ENCODE measurements around the gene MPND.

DNA sequence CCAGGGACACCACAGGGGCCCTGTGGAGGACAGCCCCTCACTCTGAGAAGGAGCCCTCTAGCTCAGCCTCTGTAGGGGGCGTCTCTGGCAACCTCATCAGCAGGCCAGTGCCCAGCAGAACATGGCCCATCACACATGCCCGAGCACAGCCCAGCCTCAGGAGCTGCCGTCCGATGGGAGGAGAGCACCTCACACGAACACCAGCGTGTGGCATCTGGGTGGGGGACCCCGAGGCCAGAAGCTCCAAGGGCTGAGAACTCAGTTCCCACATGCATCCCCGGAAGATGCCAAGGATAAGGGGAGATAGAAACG is 45.7 kb downstream of the MPND start:
- TF ChIP-seq, protein P1, sequence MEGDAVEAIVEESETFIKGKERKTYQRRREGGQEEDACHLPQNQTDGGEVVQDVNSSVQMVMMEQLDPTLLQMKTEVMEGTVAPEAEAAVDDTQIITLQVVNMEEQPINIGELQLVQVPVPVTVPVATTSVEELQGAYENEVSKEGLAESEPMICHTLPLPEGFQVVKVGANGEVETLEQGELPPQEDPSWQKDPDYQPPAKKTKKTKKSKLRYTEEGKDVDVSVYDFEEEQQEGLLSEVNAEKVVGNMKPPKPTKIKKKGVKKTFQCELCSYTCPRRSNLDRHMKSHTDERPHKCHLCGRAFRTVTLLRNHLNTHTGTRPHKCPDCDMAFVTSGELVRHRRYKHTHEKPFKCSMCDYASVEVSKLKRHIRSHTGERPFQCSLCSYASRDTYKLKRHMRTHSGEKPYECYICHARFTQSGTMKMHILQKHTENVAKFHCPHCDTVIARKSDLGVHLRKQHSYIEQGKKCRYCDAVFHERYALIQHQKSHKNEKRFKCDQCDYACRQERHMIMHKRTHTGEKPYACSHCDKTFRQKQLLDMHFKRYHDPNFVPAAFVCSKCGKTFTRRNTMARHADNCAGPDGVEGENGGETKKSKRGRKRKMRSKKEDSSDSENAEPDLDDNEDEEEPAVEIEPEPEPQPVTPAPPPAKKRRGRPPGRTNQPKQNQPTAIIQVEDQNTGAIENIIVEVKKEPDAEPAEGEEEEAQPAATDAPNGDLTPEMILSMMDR (IDR thresholded peaks at IDR 0.05), result no peak
- no peak for TF ChIP-seq POLR2A (IDR thresholded peaks at IDR 0.05; ENCODE audit: low read depth)
- TF ChIP-seq POLR2AphosphoS5 (IDR thresholded peaks at IDR 0.05), result no peak

Data from esophagus muscularis mucosa (tissue), 3 donors.